H1 (cell line): ENCODE results near the gene TYSND1. TPM values are rescaled to one million over a fixed set of nuclear protein-coding genes. Genes with fewer than 3 reads are reported as not detected.

Experiments used
- CTCF ChIA-PET: fragments of 300-600 bp; sonication (Branson Sonifier 250); formaldehyde crosslinking; loops from one replicate; lab custom pipeline; 2021; ENCODE audit not compliant: partially characterized antibody; lab: Charles Lee
- POLR2A ChIA-PET: fragments of 300-600 bp; sonication (Branson Sonifier 250); formaldehyde crosslinking; loops from one replicate; lab custom pipeline; 2021; ENCODE audit warnings: inconsistent platforms; ENCODE audit not compliant: partially characterized antibody; lab: Charles Lee
- DNase-seq, 2 experiments: peaks; one replicate each; pipeline versions ENCODE4 v3.0.0 to v3.0.0-alpha.2; 2010 to 2022; ENCODE audit warnings: low spot score in 2 of 2, low read depth in 1 of 2, mixed read lengths in 1 of 2
- FAIRE-seq: peaks from 2 replicates; lab custom pipeline; 2011; peaks lifted over from hg19 to GRCh38; lab: Jason Lieb, UNC
- H2AFZ ChIP-seq: 2 replicates; pipeline ENCODE4 v1.8.1; 2012; ENCODE audit warnings: low read length, inconsistent platforms
- H2AK5ac ChIP-seq: 2 replicates; pipeline ENCODE4 v1.6.1; 2013; ENCODE audit warnings: low read depth, low read length
- H2BK120ac ChIP-seq: replicated peaks from 2 replicates; pipeline ENCODE3; 2013; ENCODE audit warnings: low read depth, low read length, inconsistent platforms
- H2BK12ac ChIP-seq: 2 replicates; pipeline ENCODE4 v1.6.1; 2013; ENCODE audit warnings: low read depth, low read length
- H2BK15ac ChIP-seq: 2 replicates; pipeline ENCODE4 v1.6.1; 2013; ENCODE audit warnings: low read length
- H2BK20ac ChIP-seq: 2 replicates; pipeline ENCODE4 v1.6.1; 2013; ENCODE audit warnings: low read length
- H2BK5ac ChIP-seq: 2 replicates; pipeline ENCODE4 v1.6.1; 2013; ENCODE audit warnings: low read depth, low read length
- H3K14ac ChIP-seq: 2 replicates; pipeline ENCODE4 v1.6.1; 2013; ENCODE audit warnings: inconsistent platforms; ENCODE audit not compliant: insufficient read length
- H3K18ac ChIP-seq: 2 replicates; pipeline ENCODE4 v1.6.1; 2013; ENCODE audit warnings: low read length; ENCODE audit errors: extremely low read depth
- H3K23ac ChIP-seq: 2 replicates; pipeline ENCODE4 v1.6.1; 2013; ENCODE audit warnings: inconsistent platforms; ENCODE audit not compliant: insufficient read length
- H3K23me2 ChIP-seq: 2 replicates; pipeline ENCODE4 v1.6.1; 2013; ENCODE audit warnings: low read depth, low read length
- H3K27ac ChIP-seq: 2 replicates; pipeline ENCODE4 v1.6.1; 2011; ENCODE audit warnings: low read depth, low read length, inconsistent platforms
- H3K27me3 ChIP-seq, 4 experiments: replicated peaks in 1 of 4; 1 replicate in 1 of 4; 2 replicates in 3 of 4; pipeline versions ENCODE4 v1.6.1 to v1.8.1; 2011 to 2013; ENCODE audit warnings: low read length in 3 of 4, mild to moderate bottlenecking in 3 of 4, inconsistent platforms in 2 of 4, mixed read lengths in 2 of 4, moderate library complexity in 1 of 4; ENCODE audit not compliant: control insufficient read depth in 3 of 4, insufficient read depth in 3 of 4; ENCODE audit errors: extremely low read depth in 1 of 4
- H3K36me3 ChIP-seq, 4 experiments: 2 replicates each; pipeline versions ENCODE4 v1.6.1 to v1.8.1; 2011 to 2013; ENCODE audit warnings: mild to moderate bottlenecking in 4 of 4, low read length in 3 of 4, moderate library complexity in 2 of 4, control low read depth in 1 of 4, inconsistent platforms in 1 of 4; ENCODE audit not compliant: insufficient read depth in 4 of 4, control insufficient read depth in 2 of 4
- H3K4ac ChIP-seq: replicated peaks from 2 replicates; pipeline ENCODE3; 2013; ENCODE audit warnings: low read length, low read depth, mixed read lengths, inconsistent platforms; ENCODE audit not compliant: insufficient read length
- H3K4me1 ChIP-seq, 4 experiments: replicated peaks in 1 of 4; 1 replicate in 1 of 4; 2 replicates in 3 of 4; pipeline versions ENCODE4 v1.6.1 to v1.8.1; 2011 to 2013; ENCODE audit warnings: low read length in 3 of 4, inconsistent platforms in 2 of 4, mixed read lengths in 1 of 4; ENCODE audit not compliant: insufficient read depth in 4 of 4, control insufficient read depth in 3 of 4
- H3K4me2 ChIP-seq, 2 experiments: 2 replicates each; pipeline versions ENCODE4 v1.6.1 to v1.8.1; 2011 to 2013; ENCODE audit warnings: low read depth in 2 of 2, low read length in 2 of 2, control low read depth in 1 of 2, inconsistent platforms in 1 of 2, mild to moderate bottlenecking in 1 of 2; ENCODE audit not compliant: insufficient read depth in 1 of 2
- H3K4me3 ChIP-seq, 4 experiments: fragments of 200-600, 300-600 bp in 1 of 4; sonication (generic), shearing (Covaris generic), sonication (Bioruptor Twin) in 1 of 4; 2 replicates each; pipeline versions ENCODE4 v1.5.1 to v1.8.1; 2011 to 2016; ENCODE audit warnings: low read length in 4 of 4, low read depth in 3 of 4, control low read depth in 2 of 4, inconsistent platforms in 2 of 4, mild to moderate bottlenecking in 2 of 4, mixed read lengths in 1 of 4, moderate library complexity in 1 of 4; ENCODE audit not compliant: insufficient read depth in 2 of 4; ENCODE audit errors: extremely low read depth in 1 of 4
- H3K56ac ChIP-seq: replicated peaks from 2 replicates; pipeline ENCODE3; 2013; ENCODE audit warnings: low read depth, mild to moderate bottlenecking, mixed read lengths, low read length, inconsistent platforms; ENCODE audit not compliant: insufficient read length
- H3K79me1 ChIP-seq: 2 replicates; pipeline ENCODE4 v1.6.1; 2013; ENCODE audit warnings: low read depth, low read length, control low read depth
- H3K79me2 ChIP-seq, 2 experiments: 2 replicates each; pipeline versions ENCODE4 v1.6.1 to v1.8.1; 2012 to 2013; ENCODE audit warnings: low read length in 2 of 2, mild to moderate bottlenecking in 2 of 2, inconsistent platforms in 1 of 2; ENCODE audit not compliant: insufficient read depth in 2 of 2, control insufficient read depth in 1 of 2
- H3K9ac ChIP-seq, 4 experiments: replicated peaks in 1 of 4; 1 replicate in 1 of 4; 2 replicates in 3 of 4; pipeline versions ENCODE4 v1.6.1 to v1.8.1; 2011 to 2013; ENCODE audit warnings: low read depth in 3 of 4, low read length in 3 of 4, control low read depth in 2 of 4, mild to moderate bottlenecking in 2 of 4, moderate library complexity in 2 of 4, inconsistent platforms in 1 of 4; ENCODE audit errors: extremely low read depth in 1 of 4
- H3K9me3 ChIP-seq, 2 experiments: 2 replicates each; pipeline versions ENCODE4 v1.6.1 to v1.8.1; 2012 to 2013; ENCODE audit warnings: mild to moderate bottlenecking in 2 of 2, moderate library complexity in 2 of 2, control low read depth in 1 of 2, inconsistent platforms in 1 of 2, low read depth in 1 of 2, low read length in 1 of 2, mixed read lengths in 1 of 2; ENCODE audit not compliant: insufficient read depth in 2 of 2
- H4K20me1 ChIP-seq, 2 experiments: replicated peaks in 1 of 2; 2 replicates each; pipeline versions ENCODE3 to v1.8.1; 2011 to 2013; ENCODE audit warnings: inconsistent platforms in 2 of 2, low read length in 2 of 2, mild to moderate bottlenecking in 1 of 2; ENCODE audit not compliant: insufficient read depth in 2 of 2, control insufficient read depth in 1 of 2
- H4K5ac ChIP-seq: 2 replicates; pipeline ENCODE4 v1.6.1; 2013; ENCODE audit warnings: low read length, low read depth, mixed read lengths, inconsistent platforms; ENCODE audit not compliant: insufficient read length
- H4K8ac ChIP-seq: 2 replicates; pipeline ENCODE4 v1.8.0; 2013; ENCODE audit warnings: mild to moderate bottlenecking, moderate library complexity, low read length, inconsistent platforms; ENCODE audit not compliant: insufficient read depth; ENCODE audit errors: extremely low read depth
- H4K91ac ChIP-seq: replicated peaks from 2 replicates; pipeline ENCODE3; 2013; ENCODE audit warnings: low read length, mixed read lengths, inconsistent platforms; ENCODE audit not compliant: insufficient read length
- CREB1 ChIP-seq: IDR thresholded peaks from 2 replicates; pipeline ENCODE4 v1.6.1; 2012; ENCODE audit warnings: inconsistent platforms
- HDAC6 ChIP-seq: IDR thresholded peaks from one replicate; pipeline ENCODE4 v1.7.1; 2012; ENCODE audit warnings: low read depth, mild to moderate bottlenecking, inconsistent platforms, low read length, moderate library complexity
- KDM4A ChIP-seq: IDR thresholded peaks from one replicate; pipeline ENCODE4 v1.7.1; 2012; ENCODE audit warnings: low read depth, mild to moderate bottlenecking, moderate library complexity, low read length, inconsistent platforms; ENCODE audit not compliant: severe bottlenecking
- RFX5 ChIP-seq: IDR thresholded peaks from 2 replicates; pipeline ENCODE4 v1.6.1; 2011; ENCODE audit warnings: low read depth, low read length, improper control_type of control experiment, borderline replicate concordance
- ZNF274 ChIP-seq: IDR thresholded peaks from 2 replicates; pipeline ENCODE4 v1.7.0; 2012; ENCODE audit warnings: low read length, borderline replicate concordance; ENCODE audit errors: extremely low read depth
- WGBS, 2 experiments: shearing (Covaris generic) in 1 of 2; methylation state at CpG; one replicate each; pipeline versions ENCODE4 v1.1.6 to v1.1.7; 2013 to 2015; ENCODE audit warnings: low lambda C conversion rate in 2 of 2, mixed read lengths in 2 of 2, inconsistent platforms in 1 of 2, low coverage in 1 of 2, missing lambda C conversion rate in 1 of 2; ENCODE audit not compliant: insufficient replicate concordance in 2 of 2, insufficient coverage in 1 of 2, insufficient read length in 1 of 2; ENCODE audit errors: extremely low coverage in 1 of 2, missing lambda C conversion rate in 1 of 2; 5-methylcytosine and 5-hydroxymethylcytosine counted together
- polyA plus RNA-seq, 7 experiments: library from polyadenylated mRNA; depleted of rRNA in 3 of 7; stranded (reverse) in 5 of 7; unstranded in 2 of 7; fragments of >200 nt in 5 of 7; fragments of 200-250 nt in 2 of 7; gene quantifications; 1 replicate in 5 of 7; 2 replicates in 1 of 7; 4 replicates in 1 of 7; pipeline versions ENCODE4 v1.2.1 to v1.2.3, GENCODE V29; 2011 to 2013; ENCODE audit warnings: missing spikeins in 2 of 7, mixed read lengths in 2 of 7
- total RNA-seq: library from RNA; stranded (reverse); fragmentation: NEBNext Ultra II Directional; extraction: Animal tissue kit (Norgen Biotek cat#: 25700); gene quantifications from 2 replicates; pipeline ENCODE4 v1.2.1, GENCODE V29; 2021
- TF ChIP-seq, protein P1 (sequence below): IDR thresholded peaks from 2 replicates; pipeline ENCODE4 v1.6.1; 2011; ENCODE audit warnings: low read length, improper control_type of control experiment
- TF ChIP-seq, protein P2 (sequence below), 3 experiments: IDR thresholded peaks; 1 replicate in 2 of 3; 2 replicates in 1 of 3; pipeline versions ENCODE4 v1.5.1 to v1.6.1; 2011; ENCODE audit warnings: low read length in 3 of 3, mild to moderate bottlenecking in 3 of 3, inconsistent platforms in 2 of 3, low read depth in 1 of 3, moderate library complexity in 1 of 3; ENCODE audit not compliant: insufficient read depth in 1 of 3; ENCODE audit errors: control extremely low read depth in 1 of 3

TYSND1 gene
- total and polyA plus RNA-seq, 2 of the 8 experiments (the other 6 are each of a cell fraction or from before 2014, with no cell fraction given) = 11.9 to 15.0 TPM

DNA sequence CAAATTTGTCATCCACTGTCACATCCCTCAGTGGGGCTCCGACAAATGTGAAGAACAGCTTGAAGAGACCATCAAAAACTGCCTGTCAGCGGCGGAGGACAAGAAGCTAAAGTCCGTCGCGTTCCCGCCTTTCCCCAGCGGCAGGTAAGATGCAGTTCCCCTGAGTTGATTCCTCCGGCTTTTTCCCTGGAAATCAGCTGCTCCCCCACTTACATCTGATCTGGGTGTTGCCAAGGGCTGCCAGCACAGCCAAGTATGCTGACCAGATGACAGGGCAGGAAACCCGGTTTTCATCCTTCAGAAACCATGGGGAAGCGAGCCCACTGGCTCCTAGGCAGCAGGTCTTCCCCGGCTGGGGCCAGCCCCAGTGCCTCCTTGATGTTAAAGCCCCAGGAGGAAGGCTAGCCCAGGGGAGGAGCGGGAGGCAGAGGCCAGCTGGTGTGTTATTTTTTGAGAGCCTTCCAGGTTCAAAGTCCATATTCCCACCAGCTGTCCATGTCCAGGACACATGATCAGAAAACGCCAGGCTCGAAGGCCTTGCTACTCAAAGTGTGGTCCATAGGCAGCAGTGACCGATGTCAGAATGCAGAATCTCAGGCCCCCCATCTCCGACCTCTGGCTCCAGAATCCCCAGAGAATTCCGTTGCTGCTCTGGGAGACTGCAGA, 37.3 kb downstream of the TYSND1 start:
- H4K20me1 ChIP-seq = peaks cover 0 to 4% of the 10 kb centered on the region in 2 experiments
- no peak overlapping the region for H2BK120ac ChIP-seq
- no peak for FAIRE-seq

More for the DNA sequence above, 37.3 kb downstream of the TYSND1 start:
- H2AK5ac ChIP-seq = no peak overlapping the region
- no peak overlapping the region for H3K4me2 ChIP-seq
- CTCF ChIA-PET = interaction anchor here (1.3 to 13.4 kb wide), 7 partner anchors 10 to 141 kb away, joined by 3 to 155 read pairs (median 5); no protein-coding TSS in a partner anchor
- H3K9me3 ChIP-seq = no peaks in the 10 kb centered on the region
- no peaks in the 10 kb centered on the region for H3K79me1 ChIP-seq
- no peak for DNase-seq
- no peak overlapping the region for H2BK20ac ChIP-seq
- peaks cover 0 to 2% (median 2%) of the 10 kb centered on the region in 4 experiments; a peak in 2 of 7 replicates for H3K4me1 ChIP-seq
- no peak overlapping the region for H4K91ac ChIP-seq
- no peaks in the 10 kb centered on the region for H3K79me2 ChIP-seq
- POLR2A ChIA-PET = interaction anchor here (1.5 kb wide), 1 partner anchor 10 kb away, joined by 3 read pairs; no protein-coding TSS in a partner anchor
- no peak overlapping the region for H2BK15ac ChIP-seq
- no peak overlapping the region for H3K18ac ChIP-seq
- no peak overlapping the region for H3K14ac ChIP-seq
- H3K23ac ChIP-seq = no peak overlapping the region
- H4K8ac ChIP-seq = no peak overlapping the region
- no peak overlapping the region for H4K5ac ChIP-seq
- no peaks in the 10 kb centered on the region; a peak in 1 of 8 replicates for H3K36me3 ChIP-seq
- no peak overlapping the region for H3K56ac ChIP-seq
- H3K4me3 ChIP-seq = no peak overlapping the region
- no peak for TF ChIP-seq KDM4A
- TF ChIP-seq RFX5 = no peak
- TF ChIP-seq HDAC6 = no peak
- no peak for TF ChIP-seq ZNF274
- TF ChIP-seq, protein P1, sequence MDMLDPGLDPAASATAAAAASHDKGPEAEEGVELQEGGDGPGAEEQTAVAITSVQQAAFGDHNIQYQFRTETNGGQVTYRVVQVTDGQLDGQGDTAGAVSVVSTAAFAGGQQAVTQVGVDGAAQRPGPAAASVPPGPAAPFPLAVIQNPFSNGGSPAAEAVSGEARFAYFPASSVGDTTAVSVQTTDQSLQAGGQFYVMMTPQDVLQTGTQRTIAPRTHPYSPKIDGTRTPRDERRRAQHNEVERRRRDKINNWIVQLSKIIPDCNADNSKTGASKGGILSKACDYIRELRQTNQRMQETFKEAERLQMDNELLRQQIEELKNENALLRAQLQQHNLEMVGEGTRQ = no peak
- TF ChIP-seq, protein P2, sequence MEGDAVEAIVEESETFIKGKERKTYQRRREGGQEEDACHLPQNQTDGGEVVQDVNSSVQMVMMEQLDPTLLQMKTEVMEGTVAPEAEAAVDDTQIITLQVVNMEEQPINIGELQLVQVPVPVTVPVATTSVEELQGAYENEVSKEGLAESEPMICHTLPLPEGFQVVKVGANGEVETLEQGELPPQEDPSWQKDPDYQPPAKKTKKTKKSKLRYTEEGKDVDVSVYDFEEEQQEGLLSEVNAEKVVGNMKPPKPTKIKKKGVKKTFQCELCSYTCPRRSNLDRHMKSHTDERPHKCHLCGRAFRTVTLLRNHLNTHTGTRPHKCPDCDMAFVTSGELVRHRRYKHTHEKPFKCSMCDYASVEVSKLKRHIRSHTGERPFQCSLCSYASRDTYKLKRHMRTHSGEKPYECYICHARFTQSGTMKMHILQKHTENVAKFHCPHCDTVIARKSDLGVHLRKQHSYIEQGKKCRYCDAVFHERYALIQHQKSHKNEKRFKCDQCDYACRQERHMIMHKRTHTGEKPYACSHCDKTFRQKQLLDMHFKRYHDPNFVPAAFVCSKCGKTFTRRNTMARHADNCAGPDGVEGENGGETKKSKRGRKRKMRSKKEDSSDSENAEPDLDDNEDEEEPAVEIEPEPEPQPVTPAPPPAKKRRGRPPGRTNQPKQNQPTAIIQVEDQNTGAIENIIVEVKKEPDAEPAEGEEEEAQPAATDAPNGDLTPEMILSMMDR (IDR thresholded peaks at IDR 0.05; ENCODE audit: control extremely low read depth in 1 of 3, insufficient read depth in 1 of 3, low read depth in 1 of 3, low read length in 3 of 3) = no peak
- TF ChIP-seq CREB1 = no peak
- TF ChIP-seq, all 59 proteins: peak for 0
- Histone ChIP-seq H2BK12ac (no peak overlapping the region), H3K23me2 (no peaks in the 10 kb centered on the region), H2BK5ac (no peak overlapping the region), H3K9ac (no peak overlapping the region), H3K27me3 (no peaks in the 10 kb centered on the region), H3K4ac (no peak overlapping the region), H3K27ac (no peak overlapping the region), H2AFZ (no peak overlapping the region)
- WGBS, 2 experiments = 88% methylated on average over 18 of the region's 18 CpGs; no CpG with 5 or more reads in 1 of the 2 experiments
